DOHH2 (cell line): ENCODE data around the gene MVB12B.

Source experiments
- CTCF ChIP-seq: fragments of 200-600 bp; sonication (generic); IDR thresholded peaks from one replicate; pipeline ENCODE4 v1.5.1; 2014; ENCODE audit warnings: antibody characterized with exemption, mild to moderate bottlenecking, low read depth, low read length; ENCODE audit not compliant: poor library complexity, severe bottlenecking
- EZH2phosphoT487 ChIP-seq: fragments of 200-600 bp; sonication (generic); IDR thresholded peaks from 2 replicates; pipeline ENCODE4 v1.6.1; 2017; ENCODE audit warnings: borderline replicate concordance, mild to moderate bottlenecking, antibody characterized with exemption, low read length, moderate library complexity, mixed read lengths

GRCh38 chr9:126379661-126380360 lies 53.2 kb downstream of the MVB12B start:
- TF ChIP-seq CTCF (no peak), EZH2phosphoT487 (no peak)
